Liver (tissue), 3 donors: ENCODE measurements around the gene DEFB112.

Experiments
- JUND ChIP-seq, 2 donors: IDR thresholded peaks; 2 replicates each; pipeline ENCODE4 v1.6.1; 2016; ENCODE audit warnings: antibody characterized with exemption in 2 of 2
- MAX ChIP-seq: IDR thresholded peaks from 2 replicates; pipeline ENCODE4 v1.6.1; 2016; ENCODE audit warnings: antibody characterized with exemption
- NR2F2 ChIP-seq: IDR thresholded peaks from 2 replicates; pipeline ENCODE4 v1.6.1; 2016; ENCODE audit warnings: antibody characterized with exemption
- RAD21 ChIP-seq, 2 donors: IDR thresholded peaks; 2 replicates each; pipeline ENCODE4 v1.6.1; 2016; ENCODE audit warnings: antibody characterized with exemption in 2 of 2, mild to moderate bottlenecking in 2 of 2
- TF ChIP-seq, protein P1 (sequence below): fragments of 150-350 bp; IDR thresholded peaks from 2 replicates; pipeline ENCODE4 v1.5.1; 2017; ENCODE audit warnings: improper control_type of control experiment, low read depth, low read length; ENCODE audit not compliant: missing input control
- TF ChIP-seq, protein P2 (sequence below): IDR thresholded peaks from 2 replicates; pipeline ENCODE4 v1.6.1; 2016; ENCODE audit warnings: antibody characterized with exemption
- donor health status: healthy.
- donor health status: healthy.

DNA sequence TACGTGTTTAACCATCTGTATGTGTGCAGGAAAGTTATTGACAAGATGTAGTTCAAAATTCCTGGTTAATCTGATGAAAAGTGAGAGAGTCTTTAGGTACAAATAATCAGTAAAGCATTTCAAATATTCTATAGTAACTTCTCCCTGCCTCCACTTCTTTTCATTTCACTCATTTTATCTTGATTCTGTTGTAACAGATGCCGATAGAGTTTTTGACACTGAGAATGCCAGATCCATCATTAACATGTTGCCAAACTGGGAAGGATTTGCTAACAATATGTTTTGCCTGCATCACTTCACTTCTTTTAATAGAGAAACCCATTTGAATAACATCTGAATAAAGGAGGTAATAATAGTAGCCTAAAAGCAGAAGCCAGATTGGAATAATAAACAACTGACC lies 20.4 kb upstream of the DEFB112 start:
- no peak for TF ChIP-seq NR2F2
- TF ChIP-seq, protein P1, sequence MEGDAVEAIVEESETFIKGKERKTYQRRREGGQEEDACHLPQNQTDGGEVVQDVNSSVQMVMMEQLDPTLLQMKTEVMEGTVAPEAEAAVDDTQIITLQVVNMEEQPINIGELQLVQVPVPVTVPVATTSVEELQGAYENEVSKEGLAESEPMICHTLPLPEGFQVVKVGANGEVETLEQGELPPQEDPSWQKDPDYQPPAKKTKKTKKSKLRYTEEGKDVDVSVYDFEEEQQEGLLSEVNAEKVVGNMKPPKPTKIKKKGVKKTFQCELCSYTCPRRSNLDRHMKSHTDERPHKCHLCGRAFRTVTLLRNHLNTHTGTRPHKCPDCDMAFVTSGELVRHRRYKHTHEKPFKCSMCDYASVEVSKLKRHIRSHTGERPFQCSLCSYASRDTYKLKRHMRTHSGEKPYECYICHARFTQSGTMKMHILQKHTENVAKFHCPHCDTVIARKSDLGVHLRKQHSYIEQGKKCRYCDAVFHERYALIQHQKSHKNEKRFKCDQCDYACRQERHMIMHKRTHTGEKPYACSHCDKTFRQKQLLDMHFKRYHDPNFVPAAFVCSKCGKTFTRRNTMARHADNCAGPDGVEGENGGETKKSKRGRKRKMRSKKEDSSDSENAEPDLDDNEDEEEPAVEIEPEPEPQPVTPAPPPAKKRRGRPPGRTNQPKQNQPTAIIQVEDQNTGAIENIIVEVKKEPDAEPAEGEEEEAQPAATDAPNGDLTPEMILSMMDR = no peak
- no peak for TF ChIP-seq JUND (IDR thresholded peaks at IDR 0.05)
- TF ChIP-seq RAD21 (IDR thresholded peaks at IDR 0.05) = no peak
- TF ChIP-seq MAX = no peak
- TF ChIP-seq, protein P2, sequence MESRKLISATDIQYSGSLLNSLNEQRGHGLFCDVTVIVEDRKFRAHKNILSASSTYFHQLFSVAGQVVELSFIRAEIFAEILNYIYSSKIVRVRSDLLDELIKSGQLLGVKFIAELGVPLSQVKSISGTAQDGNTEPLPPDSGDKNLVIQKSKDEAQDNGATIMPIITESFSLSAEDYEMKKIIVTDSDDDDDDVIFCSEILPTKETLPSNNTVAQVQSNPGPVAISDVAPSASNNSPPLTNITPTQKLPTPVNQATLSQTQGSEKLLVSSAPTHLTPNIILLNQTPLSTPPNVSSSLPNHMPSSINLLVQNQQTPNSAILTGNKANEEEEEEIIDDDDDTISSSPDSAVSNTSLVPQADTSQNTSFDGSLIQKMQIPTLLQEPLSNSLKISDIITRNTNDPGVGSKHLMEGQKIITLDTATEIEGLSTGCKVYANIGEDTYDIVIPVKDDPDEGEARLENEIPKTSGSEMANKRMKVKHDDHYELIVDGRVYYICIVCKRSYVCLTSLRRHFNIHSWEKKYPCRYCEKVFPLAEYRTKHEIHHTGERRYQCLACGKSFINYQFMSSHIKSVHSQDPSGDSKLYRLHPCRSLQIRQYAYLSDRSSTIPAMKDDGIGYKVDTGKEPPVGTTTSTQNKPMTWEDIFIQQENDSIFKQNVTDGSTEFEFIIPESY = no peak
